CD14-positive monocyte (primary cell): ENCODE measurements around the gene UBASH3B. TPM values are rescaled to one million over a fixed set of nuclear protein-coding genes. Genes with fewer than 3 reads are reported as not detected.
"Not testable (repeated sequence)": the region's sequence is repeated elsewhere in the genome, so short reads cannot be mapped to it uniquely, and the experiment has no call there.

Experiments
- DNase-seq, 3 donors: peaks; one replicate each; pipeline ENCODE4 v3.0.0-alpha.2; 2011 to 2022
- H2AFZ ChIP-seq: 2 replicates; pipeline ENCODE4 v1.6.0; 2012; ENCODE audit warnings: mild to moderate bottlenecking, low read depth, low read length, inconsistent platforms; ENCODE audit not compliant: insufficient read depth, poor library complexity, severe bottlenecking
- H3K27ac ChIP-seq, 2 donors: 1 replicate in 1 of 2; 2 replicates in 1 of 2; pipeline ENCODE4 v1.5.1; 2012 to 2013; ENCODE audit warnings: low read length in 2 of 2, control low read depth in 1 of 2, inconsistent platforms in 1 of 2, low read depth in 1 of 2, mild to moderate bottlenecking in 1 of 2
- H3K27me3 ChIP-seq, 2 donors: one replicate each; pipeline versions ENCODE4 v1.6.0 to v1.6.1; 2011 to 2013; ENCODE audit warnings: low read length in 2 of 2; ENCODE audit not compliant: control insufficient read depth in 2 of 2, insufficient read depth in 2 of 2
- H3K36me3 ChIP-seq, 2 donors: replicated peaks in 1 of 2; 1 replicate in 1 of 2; 2 replicates in 1 of 2; pipeline versions ENCODE4 v1.5.1 to v1.6.1; 2012 to 2013; ENCODE audit warnings: low read length in 2 of 2, control low read depth in 1 of 2, inconsistent platforms in 1 of 2, mild to moderate bottlenecking in 1 of 2; ENCODE audit not compliant: insufficient read depth in 2 of 2, control insufficient read depth in 1 of 2
- H3K4me1 ChIP-seq, 2 donors: 1 replicate in 1 of 2; 2 replicates in 1 of 2; pipeline versions ENCODE4 v1.5.1 to v1.6.1; 2012 to 2013; ENCODE audit warnings: low read length in 2 of 2, control low read depth in 1 of 2, inconsistent platforms in 1 of 2, mild to moderate bottlenecking in 1 of 2, moderate library complexity in 1 of 2; ENCODE audit not compliant: insufficient read depth in 2 of 2, control insufficient read depth in 1 of 2
- H3K4me2 ChIP-seq: replicated peaks from 2 replicates; pipeline ENCODE3; 2012; ENCODE audit warnings: low read length, moderate library complexity, mild to moderate bottlenecking; ENCODE audit not compliant: poor library complexity, severe bottlenecking; ENCODE audit errors: extremely low read depth
- H3K4me3 ChIP-seq, 3 experiments: fragments of 200-600 bp in 1 of 3; sonication (generic) in 1 of 3; replicated peaks in 1 of 3; 1 replicate in 2 of 3; 2 replicates in 1 of 3; pipeline ENCODE4 v1.5.1; 2011 to 2013; ENCODE audit warnings: low read length in 3 of 3, mild to moderate bottlenecking in 3 of 3, control low read depth in 2 of 3, low read depth in 2 of 3, inconsistent platforms in 1 of 3, moderate library complexity in 1 of 3
- H3K79me2 ChIP-seq: 2 replicates; pipeline ENCODE4 v1.6.0; 2012; ENCODE audit warnings: mild to moderate bottlenecking, control low read depth, inconsistent platforms, low read length, moderate library complexity; ENCODE audit not compliant: insufficient read depth
- H3K9ac ChIP-seq: 2 replicates; pipeline ENCODE4 v1.6.0; 2017; ENCODE audit warnings: low read length, mild to moderate bottlenecking; ENCODE audit not compliant: insufficient read depth, poor library complexity, severe bottlenecking
- H3K9me3 ChIP-seq, 2 donors: replicated peaks in 1 of 2; 1 replicate in 1 of 2; 2 replicates in 1 of 2; pipeline versions ENCODE4 v1.5.1 to v1.6.1; 2012 to 2013; ENCODE audit warnings: low read length in 2 of 2, control low read depth in 1 of 2; ENCODE audit not compliant: control insufficient read depth in 1 of 2, insufficient read depth in 1 of 2
- H4K20me1 ChIP-seq: 2 replicates; pipeline ENCODE4 v1.6.0; 2012; ENCODE audit warnings: mild to moderate bottlenecking, low read length, control low read depth, moderate library complexity; ENCODE audit not compliant: insufficient read depth
- H3K27ac Mint-ChIP-seq, 7 donors: one replicate each; pipeline ENCODE4 v1.8.0; 2020; ENCODE audit warnings: mild to moderate bottlenecking in 7 of 7, mixed read lengths in 7 of 7, moderate library complexity in 6 of 7, inconsistent platforms in 2 of 7
- H3K27me3 Mint-ChIP-seq, 3 donors: one replicate each; pipeline ENCODE4 v1.8.0; 2021 to 2022; ENCODE audit warnings: low read depth in 3 of 3, mild to moderate bottlenecking in 3 of 3, mixed read lengths in 3 of 3, moderate library complexity in 3 of 3, inconsistent platforms in 1 of 3
- H3K36me3 Mint-ChIP-seq, 2 donors: one replicate each; pipeline ENCODE4 v1.8.0; 2020; ENCODE audit warnings: mixed read lengths in 2 of 2, inconsistent platforms in 1 of 2, mild to moderate bottlenecking in 1 of 2
- H3K4me1 Mint-ChIP-seq: one replicate; pipeline ENCODE4 v1.8.0; 2020; ENCODE audit warnings: mild to moderate bottlenecking, mixed read lengths
- H3K4me3 Mint-ChIP-seq, 2 donors: one replicate each; pipeline ENCODE4 v1.8.0; 2020; ENCODE audit warnings: mild to moderate bottlenecking in 2 of 2, mixed read lengths in 2 of 2, moderate library complexity in 1 of 2
- H3K9me3 Mint-ChIP-seq, 7 donors: one replicate each; pipeline ENCODE4 v1.8.0; 2020 to 2022; ENCODE audit warnings: mixed read lengths in 7 of 7, mild to moderate bottlenecking in 6 of 7, moderate library complexity in 6 of 7, inconsistent platforms in 2 of 7
- CTCF ChIP-seq: fragments of 200-600 bp; IDR thresholded peaks from one replicate; pipeline ENCODE4 v1.8.0; 2022; ENCODE audit warnings: antibody characterized with exemption, mild to moderate bottlenecking
- WGBS: methylation state at CpG from one replicate; pipeline ENCODE4 v1.1.5; 2013; ENCODE audit warnings: missing lambda C conversion rate; ENCODE audit not compliant: insufficient coverage; 5-methylcytosine and 5-hydroxymethylcytosine counted together
- intact Hi-C, 2 donors: fragments of 100-400 bp; cut with micrococcal nuclease; formaldehyde crosslinking; loops; one replicate each; pipeline versions ENCODE4 v1.15.0 to v1.15.1; 2023
- polyA plus RNA-seq, 3 donors: library from polyadenylated mRNA; depleted of rRNA in 1 of 3; unstranded in 2 of 3; stranded (reverse) in 1 of 3; fragments of 300-500 nt in 2 of 3; fragments of >200 nt in 1 of 3; fragmentation: Illumina TruSeq in 2 of 3; gene quantifications; 1 replicate in 2 of 3; 2 replicates in 1 of 3; pipeline ENCODE4 v1.2.3, GENCODE V29; 2012 to 2021

The UBASH3B gene
- polyA plus RNA-seq, 3 donors: 3.3 to 13.5 (median 7.1) TPM

- no peak overlapping the region for H2AFZ ChIP-seq
- Mint-ChIP-seq H3K4me1 (peaks cover 3% of the 10 kb centered on the region), H3K9me3 (peaks cover 12 to 36% (median 26%) of the 10 kb centered on the region in 7 donors), H3K27ac (no peak overlapping the region), H3K4me3 (no peak overlapping the region), H3K36me3 (peaks cover 4 to 11% of the 10 kb centered on the region in 2 donors), H3K27me3 (peaks cover 4 to 22% (median 5%) of the 10 kb centered on the region in 3 donors)
- intact Hi-C loops: no loop called here
- H3K4me3 ChIP-seq: no peak overlapping the region
- H4K20me1 ChIP-seq: no peaks in the 10 kb centered on the region
- no peak overlapping the region for H3K9ac ChIP-seq
- H3K27ac ChIP-seq: no peak overlapping the region
- H3K4me2 ChIP-seq: no peak overlapping the region
- H3K79me2 ChIP-seq: no peaks in the 10 kb centered on the region
- no peak for DNase-seq
- TF ChIP-seq CTCF: no peak
- no CpG with 5 or more reads among the region's 1 CpG for WGBS
- no peaks in the 10 kb centered on the region for H3K27me3 ChIP-seq
- H3K4me1 ChIP-seq: no peaks in the 10 kb centered on the region
- H3K36me3 ChIP-seq: no peaks in the 10 kb centered on the region
- H3K9me3 ChIP-seq: peaks cover 0 to 5% of the 10 kb centered on the region in 2 donors
Measured at GRCh38 chr11:122822241-122822640, 166.7 kb downstream of the UBASH3B start.

- Histone ChIP-seq H2AFZ (no peak overlapping the region), H3K36me3 (no peaks in the 10 kb centered on the region), H4K20me1 (no peaks in the 10 kb centered on the region), H3K4me3 (no peak overlapping the region), H3K27ac (no peak overlapping the region), H3K27me3 (no peaks in the 10 kb centered on the region), H3K79me2 (no peaks in the 10 kb centered on the region), H3K9ac (no peak overlapping the region), H3K4me2 (no peak overlapping the region), H3K4me1 (no peaks in the 10 kb centered on the region), H3K9me3 (peaks cover 0 to 5% of the 10 kb centered on the region in 2 donors)
- peaks cover 4 to 11% of the 10 kb centered on the region in 2 donors for H3K36me3 Mint-ChIP-seq
- TF ChIP-seq CTCF: no peak
- 100% methylated on average over 1 of the region's 4 CpGs for WGBS
- H3K27me3 Mint-ChIP-seq: peaks cover 4 to 22% (median 5%) of the 10 kb centered on the region in 3 donors
- H3K27ac Mint-ChIP-seq: no peak overlapping the region
- DNase-seq: no peak
- H3K9me3 Mint-ChIP-seq: peaks cover 13 to 36% (median 26%) of the 10 kb centered on the region in 7 donors
- H3K4me1 Mint-ChIP-seq: peaks cover 3% of the 10 kb centered on the region
- intact Hi-C loops: no loop called here
- no peak overlapping the region for H3K4me3 Mint-ChIP-seq
Measured at GRCh38 chr11:122823564-122823963, 168.0 kb downstream of the UBASH3B start.

- peaks cover 29 to 39% of the 10 kb centered on the region in 2 donors for H3K4me1 ChIP-seq
- H3K79me2 ChIP-seq, H3K4me3 ChIP-seq, H3K27me3 ChIP-seq, H3K4me2 ChIP-seq, H3K9me3 ChIP-seq, H3K36me3 ChIP-seq, intact Hi-C loops, H3K4me3 Mint-ChIP-seq, H3K27ac ChIP-seq, H3K9ac ChIP-seq, H2AFZ ChIP-seq, H3K36me3 Mint-ChIP-seq, DNase-seq, H4K20me1 ChIP-seq: not testable (repeated sequence)
- peak overlapping the region in 5 of 7 donors; percentile 11 to 76 (median 20) for H3K27ac Mint-ChIP-seq
- H3K4me1 Mint-ChIP-seq: peaks cover 45% of the 10 kb centered on the region
- H3K9me3 Mint-ChIP-seq: peaks cover 3 to 16% (median 10%) of the 10 kb centered on the region in 7 donors
- H3K27me3 Mint-ChIP-seq: peaks cover 11 to 33% (median 13%) of the 10 kb centered on the region in 3 donors
- WGBS: 86% methylated on average over 1 of the region's 6 CpGs
Measured at GRCh38 chr11:122829371-122829770, 173.8 kb downstream of the UBASH3B start.
